HEK293T (cell line): ENCODE measurements around the gene SLAMF1.

ENCODE experiments used
- ARNT ChIP-seq: fragments of 450-650 bp; IDR thresholded peaks from 2 replicates; pipeline ENCODE4 v1.6.1; 2017; ENCODE audit warnings: mild to moderate bottlenecking
- ELF4 ChIP-seq: fragments of 450-650 bp; IDR thresholded peaks from 2 replicates; pipeline ENCODE4 v1.6.1; 2017; ENCODE audit warnings: antibody characterized with exemption
- FOXK2 ChIP-seq: fragments of 450-650 bp; IDR thresholded peaks from 2 replicates; pipeline ENCODE4 v1.6.1; 2016; ENCODE audit warnings: mild to moderate bottlenecking
- FOXM1 ChIP-seq: fragments of 450-650 bp; IDR thresholded peaks from 2 replicates; pipeline ENCODE4 v1.6.1; 2017; ENCODE audit warnings: mild to moderate bottlenecking, borderline replicate concordance
- HDGF ChIP-seq: fragments of 450-650 bp; IDR thresholded peaks from 2 replicates; pipeline ENCODE4 v1.6.1; 2017; ENCODE audit warnings: antibody characterized with exemption, borderline replicate concordance
- LEF1 ChIP-seq: fragments of 450-650 bp; IDR thresholded peaks from 2 replicates; pipeline ENCODE4 v1.6.1; 2017; ENCODE audit warnings: mild to moderate bottlenecking, borderline replicate concordance
- NFRKB ChIP-seq: fragments of 450-650 bp; IDR thresholded peaks from 2 replicates; pipeline ENCODE4 v1.6.1; 2016; ENCODE audit warnings: mild to moderate bottlenecking, moderate library complexity
- PKNOX1 ChIP-seq: fragments of 450-650 bp; IDR thresholded peaks from 2 replicates; pipeline ENCODE4 v1.6.1; 2016
- SP1 ChIP-seq: fragments of 450-650 bp; IDR thresholded peaks from 2 replicates; pipeline ENCODE4 v1.6.1; 2017
- SUZ12 ChIP-seq: fragments of 450-650 bp; IDR thresholded peaks from 2 replicates; pipeline ENCODE4 v1.6.1; 2016; ENCODE audit warnings: mild to moderate bottlenecking

- TF ChIP-seq ARNT (no peak), FOXM1 (no peak), SP1 (no peak), NFRKB (no peak), FOXK2 (no peak), PKNOX1 (no peak), ELF4 (no peak), LEF1 (no peak), SUZ12 (no peak), HDGF (no peak)
These were observed 4.6 kb downstream of the SLAMF1 start for GRCh38 chr1:160642281-160642644.
